ACC112 (cell line): Measurements from ENCODE around the gene MED12.

Experiments used
- H2AFZ ChIP-seq: fragments of 200-600 bp; sonication (generic); one replicate; pipeline ENCODE4 v1.6.0; 2017; ENCODE audit warnings: antibody characterized with exemption, low read length; ENCODE audit not compliant: unreplicated experiment
- H3K27ac ChIP-seq: fragments of 200-600 bp; sonication (generic); 2 replicates; pipeline ENCODE4 v1.5.1; 2014; ENCODE audit warnings: low read depth, mild to moderate bottlenecking, antibody characterized with exemption, low read length, moderate library complexity
- H3K27me3 ChIP-seq: fragments of 200-600 bp; sonication (generic); 2 replicates; pipeline ENCODE4 v1.6.1; 2014; ENCODE audit warnings: mild to moderate bottlenecking, antibody characterized with exemption, low read length, moderate library complexity, mixed read lengths; ENCODE audit not compliant: insufficient read depth
- H3K36me3 ChIP-seq: fragments of 200-600 bp; sonication (generic); 2 replicates; pipeline ENCODE4 v1.6.1; 2016; ENCODE audit warnings: mild to moderate bottlenecking, antibody characterized with exemption, low read length, moderate library complexity, mixed read lengths; ENCODE audit not compliant: insufficient read depth
- H3K4me1 ChIP-seq: fragments of 200-600 bp; sonication (generic); one replicate; pipeline ENCODE4 v1.6.1; 2016; ENCODE audit warnings: low read length, mixed read lengths; ENCODE audit not compliant: insufficient read depth, unreplicated experiment, control insufficient read depth
- H3K4me3 ChIP-seq: fragments of 200-600 bp; sonication (generic); 2 replicates; pipeline ENCODE4 v1.5.1; 2014; ENCODE audit warnings: mild to moderate bottlenecking, low read depth, low read length
- H3K79me2 ChIP-seq: fragments of 200-600 bp; sonication (generic); one replicate; pipeline ENCODE4 v1.6.0; 2016; ENCODE audit warnings: low read length; ENCODE audit not compliant: control insufficient read depth, unreplicated experiment, insufficient read depth

Gene MED12

DNA sequence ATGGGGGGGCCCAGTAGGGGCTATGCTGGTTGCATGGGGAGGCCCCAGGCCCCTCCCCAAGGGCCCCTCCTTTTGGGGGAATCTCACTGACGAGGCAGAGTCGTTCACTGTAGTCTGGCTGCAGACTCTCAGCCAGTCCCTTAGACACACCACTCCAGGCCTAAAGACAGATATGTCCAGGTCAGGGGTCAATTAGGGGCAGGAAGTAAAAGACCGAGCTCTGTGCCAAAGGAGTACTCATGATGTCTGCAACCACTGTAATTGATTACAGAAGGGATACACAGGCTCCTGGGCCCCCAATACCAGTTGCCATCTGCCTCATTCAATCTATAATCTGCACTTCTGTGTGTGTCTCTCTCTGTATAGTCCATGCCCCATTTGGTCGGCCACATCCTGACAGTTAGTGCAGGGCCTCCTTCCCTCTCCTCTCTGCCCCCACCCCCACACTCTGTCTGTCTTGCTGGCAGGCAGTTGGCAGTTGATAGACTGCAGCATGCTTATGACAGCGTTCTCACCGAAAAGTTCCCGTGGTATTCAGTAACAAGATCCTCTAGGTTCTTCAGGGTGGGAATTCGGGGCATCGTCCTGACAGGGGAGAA is 10.5 kb upstream of the MED12 start:
- Histone ChIP-seq H2AFZ (no peak overlapping the region), H3K36me3 (no peaks in the 10 kb centered on the region), H3K27ac (no peak overlapping the region), H3K4me3 (no peak overlapping the region), H3K79me2 (no peaks in the 10 kb centered on the region), H3K27me3 (no peaks in the 10 kb centered on the region), H3K4me1 (peaks cover 4% of the 10 kb centered on the region)

DNA sequence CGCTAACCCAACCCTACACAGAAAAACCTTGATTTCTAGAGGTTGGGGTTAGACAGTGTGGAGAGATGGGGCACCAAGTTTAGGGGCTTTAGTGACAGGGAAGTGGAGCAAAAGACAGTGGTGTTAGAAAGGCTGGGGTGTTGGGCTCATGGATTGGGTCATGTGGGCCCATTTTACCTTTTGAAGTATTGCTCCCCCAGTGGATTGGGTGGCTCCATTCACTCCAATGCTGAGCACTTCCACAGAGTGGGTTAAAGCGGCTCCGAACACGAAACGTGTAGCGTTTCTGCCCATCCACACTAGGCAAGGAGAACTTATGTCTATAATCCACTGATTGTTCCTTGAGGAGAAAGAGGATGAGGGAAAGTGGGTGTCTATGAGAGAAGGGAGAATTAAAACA is 9.3 kb upstream of the MED12 start:
- Histone ChIP-seq H3K27me3 (no peaks in the 10 kb centered on the region), H3K27ac (no peak overlapping the region), H3K36me3 (no peaks in the 10 kb centered on the region), H3K4me1 (no peaks in the 10 kb centered on the region), H3K79me2 (no peaks in the 10 kb centered on the region), H3K4me3 (no peak overlapping the region), H2AFZ (no peak overlapping the region)

DNA sequence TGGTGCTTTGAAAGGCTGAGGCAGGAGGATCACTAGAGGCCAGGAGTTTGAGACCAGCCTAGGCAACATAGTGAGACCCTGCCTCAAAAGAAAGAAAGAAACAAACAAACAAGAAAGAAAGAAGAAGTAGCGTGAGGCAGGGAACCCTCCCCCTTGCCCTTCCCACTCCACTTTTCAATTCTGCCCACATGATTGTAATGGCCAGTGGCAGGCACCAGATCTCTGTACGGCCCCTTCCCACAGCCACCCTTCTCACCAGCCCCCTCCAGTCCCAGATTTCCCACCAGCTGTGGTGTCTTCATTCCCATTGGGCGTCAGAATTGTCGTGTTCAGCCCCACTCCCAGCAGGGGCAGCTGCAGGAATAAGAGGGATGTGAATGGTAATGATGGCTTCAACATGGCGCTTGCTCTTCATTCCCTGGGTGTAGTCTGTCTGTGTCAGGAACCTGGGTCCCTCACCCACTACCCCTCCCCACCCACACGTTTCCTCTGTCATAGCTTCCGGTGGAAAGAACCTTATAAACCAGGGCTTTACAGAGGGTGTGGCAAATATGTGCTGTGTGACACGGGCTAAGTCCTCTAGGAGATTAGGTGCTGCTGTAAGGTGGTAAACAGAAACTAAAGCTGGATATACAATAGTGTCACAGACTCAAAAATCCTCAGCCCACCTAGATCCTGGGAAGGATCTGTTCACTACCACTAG is 7.1 kb upstream of the MED12 start, which contains the start of gene IL2RG:
Gene IL2RG (minus strand): TSS at position 437 of the 703 bp plus-strand sequence. CDS start 38 bp downstream, at position 399.
- Histone ChIP-seq H3K4me3 (no peak within 1 kb of the TSS), H3K27ac (no peak within 1 kb of the TSS), H3K36me3 (no peaks in the 10 kb centered on the region), H3K79me2 (no peaks in the 10 kb centered on the region), H3K27me3 (no peaks in the 10 kb centered on the region), H2AFZ (no peak within 1 kb of the TSS), H3K4me1 (no peaks in the 10 kb centered on the region)

DNA sequence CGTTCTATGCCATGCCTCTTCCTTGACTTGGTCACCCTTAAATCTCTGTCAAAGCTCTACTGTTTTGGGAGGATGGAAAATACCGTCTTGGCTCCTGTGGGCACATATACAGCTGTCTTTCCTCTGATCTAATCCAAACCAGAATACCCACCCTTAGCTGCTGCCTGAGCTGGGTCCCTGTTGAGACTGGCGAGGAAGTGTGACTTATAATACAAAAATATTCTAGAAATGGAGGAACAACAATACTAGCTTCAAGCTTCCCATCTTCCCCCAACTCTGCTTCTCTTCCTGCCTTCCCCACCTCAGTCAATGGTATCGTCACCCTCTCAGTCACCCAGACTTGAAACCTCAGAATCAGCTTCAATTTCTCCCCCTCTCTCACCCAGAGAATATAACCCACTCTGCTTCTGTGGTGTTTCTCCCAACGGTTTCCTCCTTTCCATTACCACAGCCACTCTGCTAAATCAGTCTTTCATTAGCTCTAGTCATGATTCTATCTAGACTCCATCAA is 6.4 kb upstream of the MED12 start:
- Histone ChIP-seq H2AFZ (no peak overlapping the region), H3K27me3 (no peaks in the 10 kb centered on the region), H3K4me3 (no peak overlapping the region), H3K79me2 (no peaks in the 10 kb centered on the region), H3K27ac (no peak overlapping the region), H3K36me3 (no peaks in the 10 kb centered on the region), H3K4me1 (no peaks in the 10 kb centered on the region)

DNA sequence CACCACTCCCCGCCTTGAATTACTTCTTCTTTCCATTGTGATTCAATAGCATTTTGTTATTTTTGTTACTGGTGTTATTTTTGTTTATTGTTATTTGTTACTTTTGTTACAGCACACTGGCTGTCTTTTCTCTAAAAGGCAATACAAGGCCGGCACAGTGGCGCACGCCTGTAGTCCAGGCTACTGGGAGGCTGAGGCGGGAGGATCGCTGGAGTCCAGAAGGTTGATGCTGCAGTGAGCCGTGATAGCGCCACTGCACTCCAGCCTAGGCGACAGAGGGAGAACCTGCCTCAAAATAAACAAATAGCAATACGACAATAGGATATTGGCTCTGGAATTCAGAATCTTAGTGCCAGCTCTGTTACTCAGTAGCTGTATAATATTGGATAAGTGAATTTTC is 1.0 kb upstream of the MED12 start:
- H3K79me2 ChIP-seq = peaks cover 6% of the 10 kb centered on the region
- no peak overlapping the region for H3K27ac ChIP-seq
- H3K4me1 ChIP-seq = no peaks in the 10 kb centered on the region
- no peaks in the 10 kb centered on the region for H3K36me3 ChIP-seq
- no peak overlapping the region for H2AFZ ChIP-seq
- no peaks in the 10 kb centered on the region for H3K27me3 ChIP-seq
- H3K4me3 ChIP-seq = no peak overlapping the region

DNA sequence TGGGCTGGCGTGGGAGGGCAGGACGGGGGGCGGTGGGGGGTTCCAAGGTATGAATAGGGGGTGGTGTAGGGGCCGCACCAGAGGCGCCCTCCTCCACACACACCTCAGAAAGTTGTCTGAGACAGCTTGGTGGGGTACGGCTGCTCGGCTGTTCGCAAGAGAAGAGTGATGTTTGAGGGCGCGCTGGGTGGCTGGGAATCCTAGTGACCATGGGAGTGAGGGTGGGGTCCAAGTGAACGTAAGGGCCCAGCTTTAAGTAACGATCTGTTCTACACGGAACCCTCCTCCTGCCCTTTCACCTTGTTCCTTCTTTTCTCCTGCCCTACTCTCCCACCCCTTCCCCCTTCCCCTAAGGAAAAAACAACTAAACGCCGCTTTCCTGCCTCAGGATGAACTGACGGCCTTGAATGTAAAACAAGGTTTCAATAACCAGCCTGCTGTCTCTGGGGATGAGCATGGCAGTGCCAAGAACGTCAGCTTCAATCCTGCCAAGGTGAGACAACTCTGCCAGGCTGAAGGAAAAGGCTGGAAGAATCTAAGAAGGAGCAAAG is 664 bp downstream of the MED12 start:
- Histone ChIP-seq H3K4me3 (peak overlapping the region; percentile 83), H3K27ac (no peak overlapping the region), H3K27me3 (no peaks in the 10 kb centered on the region), H2AFZ (peak overlapping the region; percentile 78), H3K79me2 (peaks cover 6% of the 10 kb centered on the region), H3K4me1 (no peaks in the 10 kb centered on the region), H3K36me3 (no peaks in the 10 kb centered on the region)

DNA sequence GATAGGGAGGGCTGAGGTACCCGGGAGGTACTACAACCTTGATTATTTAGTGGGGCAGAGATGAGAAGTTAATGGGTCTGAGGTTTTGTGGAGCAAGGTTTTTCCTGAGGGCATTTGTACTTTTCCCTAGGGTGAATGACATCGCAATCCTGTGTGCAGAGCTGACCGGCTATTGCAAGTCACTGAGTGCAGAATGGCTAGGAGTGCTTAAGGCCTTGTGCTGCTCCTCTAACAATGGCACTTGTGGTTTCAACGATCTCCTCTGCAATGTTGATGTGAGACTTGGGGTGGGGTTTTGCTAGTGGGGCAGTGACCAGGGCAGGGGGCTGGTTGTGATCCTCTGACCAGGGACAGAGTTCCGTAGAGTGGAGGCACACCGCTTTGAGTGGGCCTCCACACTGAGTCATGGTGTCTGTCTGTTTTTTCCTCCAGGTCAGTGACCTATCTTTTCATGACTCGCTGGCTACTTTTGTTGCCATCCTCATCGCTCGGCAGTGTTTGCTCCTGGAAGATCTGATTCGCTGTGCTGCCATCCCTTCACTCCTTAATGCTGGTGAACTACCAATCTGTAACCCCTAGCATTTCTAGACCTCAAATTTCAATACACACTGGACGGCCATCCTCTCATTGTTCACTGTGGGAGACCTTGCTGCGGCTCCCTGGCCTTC is 9.9 kb downstream of the MED12 start:
- Histone ChIP-seq H3K4me1 (peaks cover 12% of the 10 kb centered on the region), H3K36me3 (no peaks in the 10 kb centered on the region), H2AFZ (no peak overlapping the region), H3K27ac (peak overlapping the region; percentile 23; the same call in 1 of the 2 replicates), H3K4me3 (no peak overlapping the region), H3K79me2 (no peaks in the 10 kb centered on the region), H3K27me3 (no peaks in the 10 kb centered on the region)

DNA sequence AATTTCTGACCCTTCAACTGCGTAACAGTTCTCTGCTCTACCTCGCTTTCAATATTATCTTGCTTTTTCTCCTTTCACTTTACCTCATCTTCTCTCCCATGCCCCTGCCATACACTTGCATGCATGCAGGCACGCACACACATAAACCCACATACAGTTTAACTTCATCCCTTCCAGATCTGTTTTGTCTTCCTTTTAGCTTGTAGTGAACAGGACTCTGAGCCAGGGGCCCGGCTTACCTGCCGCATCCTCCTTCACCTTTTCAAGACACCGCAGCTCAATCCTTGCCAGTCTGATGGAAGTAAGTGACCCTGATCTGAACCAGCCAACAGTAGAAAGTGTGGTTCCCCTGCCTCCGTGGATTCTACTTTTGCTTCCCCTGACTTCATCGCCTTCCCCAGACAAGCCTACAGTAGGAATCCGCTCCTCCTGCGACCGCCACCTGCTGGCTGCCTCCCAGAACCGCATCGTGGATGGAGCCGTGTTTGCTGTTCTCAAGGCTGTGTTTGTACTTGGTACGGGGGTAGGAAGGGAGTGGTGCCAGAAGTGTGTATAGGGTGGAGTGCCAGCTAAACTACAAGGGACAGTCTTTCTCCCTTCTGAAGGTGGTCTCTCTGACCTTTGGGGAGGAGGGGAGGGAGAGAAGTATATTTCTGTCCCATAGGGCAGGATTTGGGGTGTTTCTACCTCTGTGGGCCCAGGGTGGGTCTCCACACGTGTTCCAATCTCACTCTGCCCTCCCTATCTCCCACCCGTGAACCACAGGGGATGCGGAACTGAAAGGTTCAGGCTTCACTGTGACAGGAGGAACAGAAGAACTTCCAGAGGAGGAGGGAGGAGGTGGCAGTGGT is 10.7 kb downstream of the MED12 start:
- Histone ChIP-seq H3K4me3 (no peak overlapping the region), H3K79me2 (no peaks in the 10 kb centered on the region), H3K4me1 (peaks cover 12% of the 10 kb centered on the region), H3K27ac (peak overlapping the region; percentile 23; the same call in 1 of the 2 replicates), H3K27me3 (no peaks in the 10 kb centered on the region), H2AFZ (no peak overlapping the region), H3K36me3 (no peaks in the 10 kb centered on the region)

DNA sequence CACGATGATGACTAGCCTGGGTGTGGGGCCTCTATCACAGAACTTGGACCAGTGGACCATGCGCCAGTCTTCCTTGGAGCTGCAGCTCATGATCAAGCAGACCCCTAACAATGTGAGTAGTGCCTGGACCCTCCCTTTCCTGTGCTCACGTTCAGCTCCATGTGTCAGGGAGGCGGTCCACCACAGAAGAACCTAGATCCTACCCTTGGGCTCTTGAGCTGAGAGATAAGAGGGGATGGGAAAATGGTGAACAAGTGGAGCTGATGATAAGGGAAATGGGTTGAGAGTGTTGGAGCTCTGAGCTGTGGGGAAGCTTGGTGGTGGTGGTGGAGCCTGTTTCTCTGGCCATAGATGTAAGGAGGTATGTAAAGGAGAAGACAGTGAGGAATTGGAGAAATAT is 13.1 kb downstream of the MED12 start:
- H3K27me3 ChIP-seq = no peaks in the 10 kb centered on the region
- no peak overlapping the region for H3K27ac ChIP-seq
- H2AFZ ChIP-seq = no peak overlapping the region
- peaks cover 12% of the 10 kb centered on the region for H3K4me1 ChIP-seq
- H3K36me3 ChIP-seq = no peaks in the 10 kb centered on the region
- no peaks in the 10 kb centered on the region for H3K79me2 ChIP-seq
- H3K4me3 ChIP-seq = no peak overlapping the region

DNA sequence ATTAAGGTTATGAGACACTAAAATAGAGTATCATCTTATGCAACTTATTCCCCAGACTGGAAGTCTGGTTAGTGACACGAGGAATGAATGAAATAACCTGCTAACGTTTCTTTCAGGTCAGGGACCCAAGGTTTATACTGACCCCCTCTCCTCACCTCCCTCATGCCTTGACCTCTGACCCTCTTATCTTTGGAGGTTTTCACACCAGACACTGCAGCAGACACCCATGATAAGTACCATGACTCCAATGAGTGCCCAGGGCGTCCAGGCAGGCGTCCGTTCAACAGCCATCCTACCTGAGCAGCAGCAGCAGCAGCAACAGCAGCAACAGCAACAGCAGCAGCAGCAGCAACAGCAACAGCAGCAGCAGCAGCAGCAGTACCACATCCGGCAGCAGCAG is 22.0 kb downstream of the MED12 start:
- Histone ChIP-seq H3K27ac (no peak overlapping the region), H3K79me2 (no peaks in the 10 kb centered on the region), H3K4me3 (no peak overlapping the region), H3K27me3 (no peaks in the 10 kb centered on the region), H3K4me1 (no peaks in the 10 kb centered on the region), H3K36me3 (no peaks in the 10 kb centered on the region), H2AFZ (no peak overlapping the region)
